Activated CD4-positive, alpha-beta T cell treated with anti-CD3 and anti-CD28 coated beads, Interleukin-2, Interleukin-6, amounts not matched to agents 100 ng/mL and 50 ng/mL, durations not matched to agents 16 hours and 8 hours (primary cell): ENCODE data around the gene CSTB.

ENCODE experiments used
- DNase-seq: peaks from one replicate; pipeline ENCODE4 v3.0.0-alpha.2; 2020

CSTB gene

GRCh38 chr21:43727519-43728153 is 48.5 kb downstream of the CSTB start:
- no peak for DNase-seq

- DNase-seq, result no peak
These were observed 49.2 kb downstream of the CSTB start for GRCh38 chr21:43726686-43727518.
